ENCODE results near the gene MIF4GD.
A peak's percentile ranks its signal among the peaks of the same experiment; 100 is the strongest.
"Not testable (repeated sequence)": the region's sequence is repeated elsewhere in the genome, so short reads cannot be mapped to it uniquely, and the experiment has no call there.

Gene MIF4GD

DNA sequence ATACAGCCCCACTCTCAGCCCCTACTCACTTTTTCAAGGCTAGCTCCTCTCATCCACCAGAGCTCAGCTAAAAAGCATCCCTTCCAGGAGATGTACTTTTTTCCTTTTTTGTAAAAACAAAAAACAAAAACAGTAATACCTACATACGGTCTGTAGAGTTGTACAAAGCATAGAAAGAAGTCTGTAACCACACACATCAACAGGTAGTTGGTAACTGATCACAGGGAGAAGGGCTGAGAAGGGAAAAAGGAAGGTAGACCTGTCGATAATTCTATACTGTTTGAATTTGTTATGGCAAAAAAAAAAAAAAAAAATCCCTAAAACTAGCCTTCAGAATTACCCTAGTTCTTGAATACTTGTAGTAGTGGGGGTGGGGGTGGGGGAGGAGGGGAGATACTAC is 17.3 kb upstream of the MIF4GD start:
- DNase-seq = no peak

DNA sequence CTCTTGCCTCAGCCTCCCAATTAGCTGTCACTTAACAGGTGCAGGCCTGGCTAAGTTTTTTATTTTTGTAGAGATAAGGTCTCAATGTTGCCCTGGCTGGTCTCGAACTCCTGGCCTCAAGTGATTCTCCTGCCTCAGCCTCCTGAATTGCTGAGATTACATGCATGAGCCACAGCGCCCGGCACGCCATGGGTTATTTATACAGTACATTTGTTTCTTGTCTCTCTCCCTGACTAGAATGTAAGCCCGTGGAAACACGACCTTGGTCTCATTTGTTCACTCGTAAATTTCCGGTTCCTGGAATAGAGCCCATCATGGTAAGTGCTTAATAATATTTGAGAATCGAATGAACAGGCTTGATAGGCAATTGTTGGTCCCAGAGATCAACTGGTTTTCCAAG is 16.2 kb upstream of the MIF4GD start:
- no peak for DNase-seq

DNA sequence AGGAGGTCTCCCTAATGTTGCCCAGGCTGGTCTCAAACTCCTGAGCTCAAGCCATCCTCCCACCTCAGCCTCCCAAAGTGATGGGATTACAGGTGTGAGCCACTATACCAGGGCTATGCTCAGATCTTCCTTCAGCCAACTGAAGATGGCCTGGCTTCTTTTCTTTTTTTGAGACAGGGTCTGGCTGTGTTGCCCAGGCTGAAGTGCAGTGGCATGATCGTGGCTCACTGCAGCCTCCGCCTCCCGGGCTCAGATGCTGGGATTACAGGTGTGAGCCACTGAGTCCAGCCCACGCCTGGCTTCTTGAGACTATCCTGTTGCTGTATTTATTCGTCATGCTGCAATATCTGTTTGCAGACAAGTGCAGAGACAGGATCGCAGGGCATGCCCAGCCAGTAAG is 14.1 kb upstream of the MIF4GD start:
- DNase-seq = no peak

DNA sequence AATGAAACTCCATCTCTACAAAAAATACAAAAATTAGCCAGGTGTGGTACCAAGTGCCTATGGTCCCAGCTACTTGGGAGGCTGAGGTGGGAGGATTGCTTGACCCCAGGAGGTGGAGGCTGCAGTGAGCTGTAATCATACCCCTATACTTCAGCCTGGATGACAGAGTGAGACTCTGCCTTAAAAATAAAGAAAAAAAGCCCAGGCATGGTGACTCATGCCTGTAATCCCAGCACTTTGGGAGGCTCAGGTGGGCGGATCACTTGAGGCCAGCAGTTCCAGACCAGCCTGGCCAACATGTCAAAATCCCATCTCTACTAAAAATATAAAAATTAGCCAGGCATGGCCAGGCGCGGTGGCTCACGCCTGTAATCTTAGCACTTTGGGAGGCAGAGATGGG is 9.2 kb upstream of the MIF4GD start:
- DNase-seq = not testable (repeated sequence)

DNA sequence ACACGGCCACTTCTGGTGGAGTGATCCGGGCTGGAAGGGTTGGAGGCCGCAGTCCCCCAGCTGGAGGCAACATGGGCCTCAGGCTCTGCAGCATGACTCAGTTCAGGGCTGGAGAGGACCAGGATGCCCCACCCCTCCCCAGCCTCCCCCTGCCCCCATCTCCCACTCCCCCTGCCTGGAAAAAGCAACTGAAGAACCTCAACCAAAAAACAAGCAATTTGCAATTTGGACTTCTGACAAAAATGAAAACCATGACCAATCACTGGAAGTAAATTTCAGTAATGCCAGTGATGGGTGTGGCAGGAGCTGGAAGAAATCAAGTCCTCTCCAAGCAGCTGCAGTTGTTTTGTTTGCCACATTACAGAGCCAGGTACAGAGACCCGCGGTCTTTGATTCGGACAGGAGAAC is 6.6 kb upstream of the MIF4GD start:
- DNase-seq = no peak

DNA sequence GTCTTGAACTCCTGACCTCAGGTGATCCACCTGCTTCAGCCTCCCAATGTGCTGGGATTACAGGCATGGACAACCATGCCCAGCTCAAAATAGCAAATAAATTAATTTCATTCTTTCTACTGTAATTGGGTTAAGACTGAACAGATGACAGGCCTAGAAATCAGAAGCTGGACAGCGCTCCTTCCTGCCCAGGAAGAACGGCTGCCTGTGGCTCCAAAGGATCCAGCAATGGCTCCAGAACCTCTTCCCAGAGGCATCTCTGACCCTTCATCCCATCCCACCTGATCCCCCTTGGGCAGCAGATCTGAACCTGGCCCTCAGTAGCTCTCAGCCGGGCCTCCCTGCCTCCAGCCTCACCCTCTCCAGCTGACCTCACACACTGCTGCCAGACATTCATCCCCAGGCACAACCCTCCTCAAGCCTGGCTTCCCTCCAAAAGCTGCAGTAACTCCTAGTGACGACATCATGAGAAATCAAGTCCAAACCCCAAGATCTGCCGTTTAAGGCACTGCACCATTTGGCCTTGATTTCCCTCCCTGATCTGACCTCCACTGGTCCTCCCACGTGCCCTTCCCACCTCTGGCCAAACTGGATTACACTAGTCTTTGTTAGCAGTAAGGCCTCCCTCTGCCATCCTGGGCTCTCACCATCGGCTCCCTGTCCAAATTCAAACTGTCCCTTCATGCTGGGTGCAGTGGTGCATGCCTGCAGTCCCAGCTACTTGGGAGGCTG is 3.1 kb upstream of the MIF4GD start:
- DNase-seq = no peak

DNA sequence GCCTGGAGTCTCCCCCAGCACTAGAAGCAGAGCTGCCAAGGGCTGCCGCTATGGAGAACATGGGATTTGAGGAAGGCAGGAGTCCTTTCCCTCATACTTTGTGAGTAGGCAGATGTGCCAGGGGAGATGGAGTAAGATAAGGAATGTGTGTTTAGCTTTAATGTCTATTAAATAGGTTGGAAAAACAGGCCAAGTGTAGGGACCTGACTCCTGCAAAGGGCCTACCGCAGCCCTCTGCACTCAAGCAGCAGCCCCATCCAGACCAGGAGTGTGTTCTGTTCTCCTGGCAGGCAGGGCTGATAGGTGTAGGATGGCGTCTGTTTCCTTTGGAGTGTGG is 1.8 kb upstream of the MIF4GD start:
- no peak for DNase-seq

DNA sequence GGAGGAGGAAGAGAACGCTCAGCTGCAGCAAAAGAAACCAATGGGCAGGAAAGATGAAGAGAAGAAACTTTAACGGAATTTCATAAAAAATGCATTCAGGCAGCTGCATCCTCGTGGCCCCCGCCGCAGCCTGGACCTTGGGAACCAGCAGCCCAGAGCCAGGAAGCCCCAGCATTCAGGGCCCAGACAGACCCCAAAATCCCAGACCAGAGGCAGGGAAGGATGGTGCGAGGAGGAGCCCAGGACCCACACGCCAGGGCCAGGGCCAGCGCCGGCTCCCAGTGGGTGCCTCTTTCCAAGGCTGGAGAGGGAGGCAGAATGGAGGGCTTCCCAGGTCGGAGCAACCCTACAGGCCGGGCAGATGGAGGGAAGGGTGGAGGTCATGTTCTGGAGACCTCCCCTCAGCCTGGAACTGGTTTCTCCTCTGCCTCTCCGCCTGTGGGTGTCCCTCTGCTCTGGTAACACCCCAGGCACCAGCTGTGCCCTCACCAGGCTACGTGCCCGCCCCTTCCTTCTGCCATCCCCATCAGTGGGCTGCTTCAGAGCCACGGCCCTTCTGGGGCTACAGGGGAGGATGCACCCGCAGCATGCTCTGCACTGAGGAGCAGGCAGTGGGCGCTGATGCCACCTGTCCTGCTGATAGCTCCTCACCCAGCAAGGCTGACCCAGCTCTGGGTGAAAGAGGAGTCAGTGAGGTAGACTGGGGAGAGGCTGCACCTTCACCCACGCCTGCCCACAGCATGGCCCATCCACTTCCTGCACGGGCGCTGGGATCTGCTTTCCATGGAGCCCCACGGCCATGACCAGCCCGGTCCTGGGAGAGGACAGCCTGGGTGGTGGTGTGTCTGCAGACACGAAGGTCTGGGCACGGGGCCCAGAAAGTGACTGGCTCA is 1.2 kb upstream of the MIF4GD start:
- no peak for DNase-seq

DNA sequence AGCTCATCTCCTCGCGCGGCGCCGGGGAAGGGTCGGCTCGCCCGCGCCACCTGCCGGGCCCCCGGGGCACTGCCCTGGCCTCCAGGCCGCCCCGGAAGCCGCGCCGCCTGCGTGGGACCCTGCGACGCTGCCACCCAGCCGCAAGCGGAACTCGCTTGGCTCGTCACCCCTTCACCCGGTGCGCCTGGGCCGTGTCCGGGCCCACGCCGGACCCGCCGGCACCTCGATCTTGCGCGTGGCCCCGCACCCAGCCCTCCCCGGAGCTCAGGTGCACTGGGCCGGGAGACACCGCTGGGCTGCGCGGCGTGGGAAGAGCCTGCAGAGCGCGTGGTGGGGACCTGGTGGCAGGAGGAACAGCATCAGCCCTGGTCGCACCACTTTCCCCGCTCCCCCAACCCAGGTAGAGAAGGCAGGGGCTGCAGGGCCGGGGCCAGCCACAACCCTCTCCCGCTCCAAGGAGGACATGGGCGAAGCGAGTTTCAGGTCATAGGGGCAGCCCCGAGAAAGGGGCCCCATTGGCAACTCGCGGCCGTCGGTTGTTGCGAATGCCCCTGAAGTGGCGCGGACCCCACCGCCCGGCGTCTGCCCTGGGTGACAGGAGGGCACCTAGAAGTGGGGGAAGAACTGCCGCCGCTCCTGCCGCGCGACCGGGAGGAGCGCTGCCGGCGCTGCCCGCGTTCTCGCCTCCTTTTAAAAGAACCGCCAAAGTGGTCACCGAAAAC is 363 bp upstream of the MIF4GD start:
- DNase-seq = peak; percentile 57

DNA sequence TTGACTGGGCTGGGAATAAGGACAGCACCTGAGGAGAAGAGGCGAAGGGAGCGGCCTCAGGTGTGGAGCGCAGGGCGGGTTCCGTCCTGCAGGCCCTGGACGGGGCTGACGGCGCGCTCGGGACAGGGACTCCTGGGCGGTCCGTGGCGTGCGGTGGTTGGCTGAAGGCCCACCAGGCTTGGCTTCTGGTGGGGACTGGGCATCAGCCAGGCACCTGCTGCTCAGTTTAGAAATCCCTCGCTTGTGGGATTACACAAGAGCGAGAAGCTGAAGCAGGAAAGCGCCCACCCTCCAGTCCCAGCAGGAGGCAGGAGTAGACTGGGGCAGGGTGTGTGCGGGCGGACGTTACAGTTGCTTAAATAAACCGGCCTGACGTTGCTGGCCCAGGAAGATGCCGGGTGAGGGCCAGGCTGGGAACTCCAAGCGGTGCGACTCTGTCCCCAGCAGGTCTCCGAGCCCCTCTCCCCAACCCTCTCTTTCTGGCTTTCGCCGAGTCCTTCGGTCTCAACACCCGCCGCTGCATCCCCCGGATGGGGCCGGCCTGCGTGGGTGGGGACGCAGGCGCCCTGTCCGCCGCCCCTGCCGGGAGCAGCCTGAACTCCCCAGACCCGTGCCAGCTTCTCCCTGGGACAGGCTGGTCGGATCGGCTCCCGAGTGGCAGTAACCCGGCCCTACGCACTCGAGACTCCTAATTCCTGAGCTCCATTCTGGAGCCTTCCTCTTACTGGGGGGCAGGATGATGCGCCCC is 639 bp downstream of the MIF4GD start:
- peak; percentile 39 for DNase-seq

DNA sequence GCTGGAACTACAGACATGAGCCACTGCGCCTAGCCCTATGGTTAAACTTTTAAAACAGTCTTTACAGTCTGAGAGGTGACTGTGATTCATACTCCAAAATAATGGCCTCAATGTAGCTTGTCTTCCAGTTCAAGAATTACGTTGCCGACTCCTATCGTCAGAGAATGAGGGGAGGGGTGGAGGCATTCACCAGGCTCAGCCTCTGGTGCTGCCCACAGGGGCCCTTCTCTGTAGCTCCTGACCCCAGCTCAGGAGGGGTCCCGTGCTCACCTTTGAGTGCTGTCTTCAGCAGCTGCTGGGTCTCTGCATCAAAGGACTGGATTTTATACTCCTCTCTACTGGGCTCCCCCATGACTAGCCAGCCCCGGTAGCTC is 1.2 kb downstream of the MIF4GD start:
- no peak for DNase-seq

DNA sequence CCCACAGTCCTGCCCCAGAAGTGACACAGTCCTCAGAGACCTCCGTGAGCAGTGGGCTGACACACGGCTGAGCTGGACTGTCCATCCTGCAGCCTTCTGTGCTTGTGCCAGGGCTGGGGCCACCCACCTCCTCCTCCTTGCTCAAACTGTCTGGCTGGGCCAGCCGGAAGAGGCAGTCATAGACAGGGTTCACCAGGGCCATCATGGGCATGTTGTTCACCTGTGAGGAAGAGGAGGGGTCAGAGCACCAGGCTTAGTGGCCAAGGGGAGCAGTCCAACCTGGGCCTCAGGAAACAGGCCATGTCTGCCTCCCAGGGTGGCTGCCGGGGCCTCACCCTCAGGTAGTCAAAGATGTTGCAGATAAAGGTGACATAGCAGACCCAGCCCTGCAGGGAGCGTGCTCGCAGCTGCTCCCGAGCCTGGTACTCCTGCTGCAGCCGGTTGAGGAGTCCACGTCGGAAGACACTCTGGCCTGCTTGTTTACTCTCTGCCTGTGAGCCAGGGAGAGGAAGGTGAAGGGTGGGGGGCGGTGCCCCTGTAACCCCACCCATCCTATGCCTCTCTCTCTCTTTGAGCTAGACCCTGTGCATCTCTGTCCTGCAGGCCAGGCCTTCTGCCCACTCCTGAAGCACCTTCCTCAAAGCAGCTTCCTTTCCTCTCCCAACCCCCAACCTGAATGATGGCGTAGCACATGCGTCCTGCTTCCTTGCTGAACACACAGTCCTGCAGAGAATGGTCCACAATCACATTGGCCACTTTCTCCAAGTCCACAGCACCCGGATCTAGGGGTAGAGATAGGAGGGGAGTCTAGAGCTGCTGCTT is 3.4 kb downstream of the MIF4GD start:
- peak; percentile 8 for DNase-seq

DNA sequence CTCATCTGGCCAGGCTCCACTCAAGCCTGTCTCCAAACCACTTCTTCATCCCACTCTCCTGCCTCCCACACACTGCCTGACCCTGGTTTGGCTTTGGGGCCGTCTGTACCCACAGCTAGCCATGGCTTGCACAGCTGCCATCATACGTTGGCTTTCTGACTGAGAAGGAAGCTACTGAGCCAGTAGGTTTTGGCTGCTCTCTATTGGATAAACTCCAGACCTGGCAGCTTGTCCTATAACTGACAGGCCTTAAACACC is 3.9 kb downstream of the MIF4GD start:
- no peak for DNase-seq

DNA sequence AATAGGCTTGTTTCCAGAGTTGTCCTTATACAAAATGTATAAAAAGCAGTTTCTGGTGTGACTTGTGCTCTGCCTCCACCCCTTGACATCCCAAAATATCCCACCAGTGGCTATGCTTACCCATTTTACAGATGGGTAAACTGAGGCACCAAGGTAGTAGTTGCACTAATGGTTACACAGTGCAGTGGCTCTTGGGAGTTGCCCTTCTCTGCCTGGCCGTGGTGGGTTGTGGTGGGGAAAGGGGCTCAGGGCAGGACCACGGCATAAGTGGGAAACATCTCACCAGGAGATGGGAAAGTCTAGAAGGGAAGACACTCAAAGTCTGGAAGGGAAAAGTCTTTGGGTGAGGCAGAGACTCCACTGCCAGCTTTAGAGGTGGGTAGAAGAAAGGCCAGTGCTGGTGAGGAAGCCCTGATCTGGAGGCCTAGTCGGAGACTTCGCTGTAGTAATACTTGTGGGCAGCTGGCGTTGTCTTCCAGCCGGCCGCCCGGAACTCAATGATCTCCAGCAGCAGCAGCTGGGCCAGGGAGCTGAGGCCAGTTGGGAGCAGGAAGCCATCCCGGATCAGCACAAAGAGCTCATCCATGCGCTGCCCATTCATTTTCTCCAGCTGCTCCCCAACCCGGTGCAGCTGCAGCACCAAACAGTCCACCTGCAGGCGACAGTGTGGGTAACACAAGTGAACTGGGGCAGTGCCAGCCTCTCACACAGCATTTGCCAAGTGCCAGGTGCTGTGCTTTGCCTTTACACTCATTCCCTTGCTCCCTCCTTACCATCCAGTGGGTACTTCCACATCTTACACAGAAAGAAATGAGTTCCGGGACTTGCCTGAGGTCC is 4.5 kb downstream of the MIF4GD start:
- DNase-seq = no peak

DNA sequence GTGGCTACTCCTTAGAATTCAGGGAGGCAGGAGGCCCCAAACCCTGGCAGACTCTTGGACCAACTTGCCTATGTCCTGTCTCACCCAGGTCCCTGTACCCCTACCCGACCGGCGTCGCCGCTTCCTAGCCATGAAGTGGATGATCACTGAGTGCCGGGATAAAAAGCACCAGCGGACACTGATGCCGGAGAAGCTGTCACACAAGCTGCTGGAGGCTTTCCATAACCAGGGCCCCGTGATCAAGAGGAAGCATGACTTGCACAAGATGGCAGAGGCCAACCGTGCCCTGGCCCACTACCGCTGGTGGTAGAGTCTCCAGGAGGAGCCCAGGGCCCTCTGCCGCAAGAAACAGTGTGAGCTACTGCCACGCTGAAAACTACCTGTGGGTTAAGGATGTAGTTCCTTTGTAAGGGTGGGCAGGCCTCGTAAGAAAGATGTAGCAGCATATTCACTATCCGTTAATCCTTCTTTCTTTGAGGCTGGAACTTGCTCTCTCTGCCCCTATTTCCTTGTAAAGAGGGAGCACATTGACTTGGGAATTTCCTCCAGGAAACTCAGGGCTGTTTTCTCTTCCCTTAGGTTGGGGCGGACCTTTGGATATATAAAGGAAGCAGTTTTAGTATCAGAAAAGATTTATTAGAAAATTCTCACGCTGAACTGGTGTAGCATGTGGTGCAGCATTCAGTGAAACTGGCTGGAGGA is 5.3 kb downstream of the MIF4GD start:
- DNase-seq = no peak

DNA sequence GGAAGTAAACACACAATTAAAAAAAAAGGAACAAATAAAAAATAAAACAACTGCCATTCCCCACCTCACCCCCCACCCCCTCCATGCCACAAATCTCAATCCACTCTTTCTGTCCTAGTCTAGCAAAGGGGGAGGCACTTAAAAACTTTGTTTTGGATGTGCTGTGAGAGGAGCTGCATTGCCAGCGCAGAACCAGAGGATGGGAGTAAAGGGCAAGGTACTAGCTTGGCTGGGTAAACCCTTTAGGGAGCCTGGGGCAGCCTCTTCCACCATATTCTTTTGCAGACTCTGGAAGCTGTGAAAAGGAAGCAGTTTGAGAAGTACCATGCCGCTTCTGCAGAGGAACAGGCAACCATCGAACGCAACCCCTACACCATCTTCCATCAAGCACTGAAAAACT is 8.0 kb downstream of the MIF4GD start:
- no peak for DNase-seq

DNA sequence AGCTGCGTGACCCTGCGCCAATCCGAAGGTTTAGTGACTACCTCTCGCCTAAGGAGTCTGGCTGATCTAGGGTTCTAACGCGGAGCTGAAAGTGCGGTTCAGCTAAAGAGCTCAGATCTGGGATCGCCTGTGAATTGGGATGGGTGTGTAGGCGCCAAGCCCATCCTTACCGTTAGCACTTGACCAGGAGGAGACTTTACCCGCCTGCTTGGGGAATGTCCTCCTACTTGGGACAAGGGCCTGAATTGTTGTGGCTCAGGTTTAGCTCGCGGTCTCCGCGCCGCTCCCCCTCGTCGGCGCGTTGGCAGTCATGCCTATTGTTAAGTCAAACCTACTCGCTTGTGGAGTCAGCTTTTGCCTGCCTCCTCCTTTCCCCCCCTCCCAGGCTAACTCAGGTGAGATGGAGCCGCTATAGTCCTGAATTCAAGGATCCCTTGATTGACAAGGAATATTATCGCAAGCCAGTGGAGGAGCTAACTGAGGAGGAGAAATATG is 8.9 kb downstream of the MIF4GD start:
- DNase-seq = no peak

DNA sequence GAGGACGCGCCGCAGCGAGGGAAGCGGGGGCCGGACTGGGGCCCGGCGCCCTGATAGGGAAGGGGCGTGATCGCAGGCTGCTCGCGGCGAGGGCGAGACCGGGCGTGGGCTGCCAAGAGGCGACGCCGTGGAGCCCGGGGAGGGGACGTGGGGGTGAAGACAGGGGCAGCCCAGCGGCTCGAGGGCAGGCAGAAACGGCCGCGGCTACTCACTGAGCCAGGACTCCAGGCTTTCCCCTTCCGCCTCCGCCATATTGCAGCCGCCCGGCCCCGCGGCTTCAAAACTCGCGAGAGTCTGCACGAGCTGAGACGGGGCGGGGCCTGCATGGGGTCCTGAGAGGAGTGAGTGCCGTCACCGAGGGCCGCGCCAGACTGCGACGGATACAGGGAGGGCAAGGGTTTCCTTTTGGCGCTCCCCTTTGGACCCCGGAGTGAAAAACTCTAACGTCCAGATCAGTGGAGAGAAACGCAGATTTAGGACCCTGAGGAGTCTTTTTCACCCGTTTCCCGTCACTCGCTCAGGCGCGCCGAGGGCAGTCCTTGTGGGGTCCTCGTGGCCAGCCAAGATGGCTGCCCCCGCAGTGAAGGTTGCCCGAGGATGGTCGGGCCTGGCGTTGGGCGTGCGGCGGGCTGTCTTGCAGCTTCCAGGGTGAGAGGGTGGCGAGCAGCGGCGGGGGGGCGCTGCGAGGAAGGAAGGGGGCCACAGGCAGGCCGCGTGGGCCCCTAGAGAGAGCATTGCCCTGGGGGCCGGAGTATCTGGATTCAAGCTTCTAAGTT is 9.5 kb downstream of the MIF4GD start, which contains the start of the genes GGA3 and MRPS7:
Gene GGA3, minus strand, starts transcription at position 271 of the 776 bp plus-strand sequence. Its CDS starts 19 bp downstream, at position 252.
Gene MRPS7, plus strand, starts transcription at position 544 of the 776 bp plus-strand sequence. Its CDS starts 22 bp downstream, at position 566.
- DNase-seq = peak; percentile 81

DNA sequence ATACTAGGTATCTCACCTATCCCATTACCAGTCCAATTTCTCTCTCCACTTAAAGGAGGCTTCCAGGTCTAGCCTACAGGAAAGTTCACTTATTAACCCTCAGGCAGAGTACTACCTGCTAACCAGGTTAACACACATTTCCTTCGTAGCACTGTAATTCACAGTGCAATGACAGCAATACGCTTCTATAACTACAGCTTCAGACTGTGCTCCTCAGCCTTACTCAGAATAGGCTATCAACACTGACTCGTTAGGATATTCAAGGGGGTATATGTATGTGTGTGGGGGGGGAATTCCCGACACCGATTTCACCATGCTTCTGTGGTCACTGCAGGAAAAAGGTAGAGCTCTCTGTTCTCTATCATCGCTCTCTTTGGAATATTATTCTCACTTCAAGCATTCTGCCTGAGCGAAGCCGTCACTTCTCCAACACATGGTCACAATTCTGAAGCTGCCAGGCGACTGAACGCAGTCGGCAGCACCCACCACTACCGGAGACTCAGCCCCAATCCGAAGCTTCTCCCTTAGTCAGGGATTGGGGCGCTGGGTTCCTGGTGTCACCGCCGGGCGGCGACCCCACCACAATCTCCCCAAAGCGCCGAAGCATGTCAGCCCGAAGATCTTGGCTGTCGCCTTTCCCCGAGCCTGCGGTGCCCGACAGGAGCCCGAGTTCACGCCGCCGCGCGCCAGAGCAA is 10.2 kb downstream of the MIF4GD start:
- DNase-seq = no peak
